Stimulated activated CD8-positive, alpha-beta memory T cell treated with anti-CD3 and anti-CD28 coated beads, Interleukin-12 subunit alpha, Interleukin-12 subunit beta, amount 100 ng/mL, for 4 hours (primary cell): Measurements from ENCODE around the gene AREG.
A peak's percentile ranks its signal among the peaks of the same experiment; 100 is the strongest.
"Not testable (repeated sequence)": the region's sequence is repeated elsewhere in the genome, so short reads cannot be mapped to it uniquely, and the experiment has no call there.

Experiments used
- DNase-seq: peaks from one replicate; pipeline ENCODE4 v3.0.0-alpha.2; 2020; ENCODE audit warnings: low read depth

AREG gene

GRCh38 chr4:74444891-74445642, at the start of gene AREG:
TSS of gene AREG (plus strand) at chr4:74445136. CDS start at chr4:74445346, 210 bp downstream.
- DNase-seq, result peak; percentile 88

DNA sequence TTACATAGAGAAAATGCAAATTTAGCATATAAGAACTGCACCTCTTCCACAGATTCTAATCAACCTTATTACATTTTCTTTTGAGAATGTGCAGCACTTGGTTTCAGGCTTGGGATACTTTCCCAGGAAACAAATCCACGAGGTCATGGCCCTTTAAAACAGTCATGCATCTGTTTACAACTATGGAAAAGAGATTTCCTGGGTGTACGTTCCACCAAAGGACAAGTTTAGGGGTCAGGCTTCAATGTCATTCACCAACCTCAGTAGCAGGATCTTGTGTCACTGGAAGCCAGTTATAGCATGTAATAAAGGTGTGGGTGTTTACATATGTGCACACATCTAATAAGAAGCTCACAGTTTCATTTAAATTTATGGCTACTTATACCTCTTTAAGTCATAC, 49.3 kb upstream of the AREG start:
- no peak for DNase-seq

DNA sequence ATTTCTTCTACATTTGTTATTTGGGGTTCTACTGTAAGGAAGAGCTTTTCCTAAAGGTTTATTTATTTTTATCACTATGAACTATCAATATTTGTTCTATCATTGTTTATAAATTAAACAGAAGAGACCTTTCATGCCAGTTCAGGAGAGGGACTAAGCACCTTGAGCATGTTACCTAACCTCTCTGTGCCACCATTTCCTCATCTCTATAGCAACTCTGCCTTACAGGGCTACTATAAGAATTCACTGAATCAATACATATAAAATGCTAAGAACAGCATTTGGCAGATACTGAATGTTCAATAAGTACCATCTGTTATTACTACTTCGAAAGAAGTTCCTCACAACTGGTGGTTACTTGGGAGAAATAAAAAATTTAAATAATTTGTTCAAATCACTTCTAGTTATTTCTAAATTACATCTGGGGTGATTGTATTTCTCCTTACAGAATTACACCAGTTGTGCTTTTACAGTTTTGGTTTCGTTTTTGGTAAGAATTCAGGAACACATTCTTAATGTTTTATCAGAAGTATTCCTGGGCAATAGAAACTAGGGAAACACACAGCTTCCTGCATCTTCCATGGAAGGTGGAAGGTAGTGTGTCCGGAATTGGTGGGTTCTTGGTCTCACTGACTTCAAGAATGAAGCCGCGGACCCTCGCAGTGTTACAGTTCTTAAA, 47.0 kb upstream of the AREG start:
- DNase-seq, result no peak

GRCh38 chr4:74398894-74399589, 45.9 kb upstream of the AREG start:
- DNase-seq, result not testable (repeated sequence)

DNA sequence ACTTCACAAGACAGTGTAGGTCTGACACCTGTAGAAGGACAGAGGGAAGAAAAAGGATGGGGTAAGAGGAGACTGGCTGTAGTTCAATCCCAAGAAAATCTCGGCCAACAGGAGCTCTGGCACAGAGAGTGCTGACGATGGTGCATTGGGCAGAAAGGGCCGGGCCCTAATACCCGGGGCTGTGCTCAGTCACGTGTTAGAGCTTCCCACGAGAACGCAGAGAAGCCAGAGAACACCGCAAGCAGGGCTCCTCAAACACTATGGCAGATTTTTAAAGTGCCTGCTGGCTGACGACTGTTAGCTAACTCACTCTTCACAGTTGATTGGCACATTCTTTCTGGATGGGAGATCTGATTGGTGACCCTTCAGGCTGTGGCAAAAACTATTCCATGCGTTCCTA, 44.5 kb upstream of the AREG start:
- DNase-seq, result no peak

DNA sequence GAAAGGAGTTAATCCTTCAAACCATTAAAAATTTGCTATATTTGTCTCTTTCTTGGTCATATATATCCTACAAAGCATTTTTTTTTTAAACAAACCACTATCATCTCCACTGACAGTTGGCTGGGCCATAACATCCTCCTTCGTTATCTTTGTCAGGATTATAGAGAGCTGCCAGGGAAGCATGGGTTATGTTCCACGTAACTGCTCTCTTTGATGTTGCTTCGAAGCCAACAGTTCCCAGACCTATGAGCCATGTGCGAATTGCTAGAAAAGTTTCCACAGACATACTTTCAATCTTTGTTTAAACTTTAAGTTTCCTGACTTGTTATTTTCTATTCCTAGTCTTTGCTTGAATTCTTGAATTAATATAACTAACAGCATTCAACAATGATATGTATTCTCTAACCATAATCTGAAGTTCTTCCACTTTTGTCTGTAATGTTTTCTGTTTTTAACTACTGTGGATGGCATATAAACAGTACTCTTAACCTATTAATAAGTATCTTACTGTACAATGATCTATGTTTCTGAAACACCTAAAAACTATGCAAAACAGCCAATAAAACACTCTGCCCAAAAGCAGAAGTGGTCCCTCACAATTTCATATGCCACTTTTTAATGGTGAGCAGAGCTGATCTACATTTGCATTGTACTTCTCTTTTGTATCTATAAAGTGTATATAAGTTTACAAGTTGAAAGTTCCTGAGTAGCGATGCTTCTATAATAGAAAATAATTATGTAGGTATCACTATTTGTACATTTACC, 42.1 kb upstream of the AREG start:
- DNase-seq, result no peak

DNA sequence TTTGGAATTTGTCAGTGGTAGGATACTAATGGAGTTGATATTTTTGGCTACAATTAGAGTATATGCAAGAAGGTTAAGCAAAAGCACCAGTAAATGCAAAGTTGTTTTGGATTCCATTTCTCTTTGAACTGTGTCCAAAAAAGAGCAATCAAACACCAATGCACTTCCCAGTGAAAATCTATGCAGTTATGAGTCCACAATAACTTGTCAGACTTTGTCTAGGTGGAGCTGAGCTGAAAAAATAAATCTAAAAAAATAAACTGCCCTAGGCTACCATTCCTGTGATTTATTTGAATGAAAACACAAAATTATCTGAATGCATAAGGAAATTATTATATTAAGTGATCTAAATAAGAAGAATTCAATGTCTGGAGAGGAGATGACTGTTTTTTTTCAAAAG, 37.0 kb upstream of the AREG start:
- DNase-seq, result no peak

GRCh38 chr4:74408639-74409038, 36.3 kb upstream of the AREG start:
- DNase-seq, result no peak

DNA sequence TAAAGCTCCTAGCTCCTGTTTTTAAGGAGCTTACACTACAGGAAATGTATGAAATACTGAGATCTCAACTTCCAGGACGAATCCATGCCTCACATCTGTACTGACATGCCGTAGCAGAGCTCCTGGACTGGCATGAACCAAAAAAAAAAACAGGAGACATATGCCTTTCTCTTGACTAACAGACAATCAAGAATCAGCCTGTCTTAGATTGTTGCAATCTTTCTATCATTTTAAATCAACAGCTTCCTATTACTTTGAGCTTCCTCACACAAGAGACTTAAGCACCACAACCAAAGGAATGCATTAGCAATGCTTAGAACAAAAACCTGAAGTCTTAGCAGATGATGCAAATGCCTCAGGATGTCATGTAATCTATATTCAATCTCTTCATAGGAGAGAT, 34.7 kb upstream of the AREG start:
- no peak for DNase-seq

- no peak for DNase-seq
Observed at GRCh38 chr4:74412225-74412624, 32.7 kb upstream of the AREG start.

DNA sequence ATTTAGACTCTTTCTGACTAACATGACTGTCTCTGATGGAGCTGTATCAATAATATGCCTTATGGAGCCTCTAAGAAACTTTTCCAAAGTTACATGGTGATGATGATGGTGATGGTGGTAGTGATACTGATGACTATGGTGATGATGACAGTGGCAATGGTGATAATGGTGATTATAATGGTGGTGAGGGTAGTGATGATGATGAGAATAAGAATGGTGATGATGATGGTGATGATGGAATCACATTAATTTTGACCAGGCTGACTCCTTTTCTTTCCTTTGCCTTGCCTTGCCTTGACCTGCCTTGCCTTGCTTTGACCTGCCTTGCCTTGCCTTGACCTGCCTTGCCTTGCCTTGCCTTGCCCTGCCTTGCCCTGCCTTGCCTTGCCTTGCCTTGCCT, 31.7 kb upstream of the AREG start:
- no peak for DNase-seq

GRCh38 chr4:74414149-74414809, 30.7 kb upstream of the AREG start:
- DNase-seq, result no peak

DNA sequence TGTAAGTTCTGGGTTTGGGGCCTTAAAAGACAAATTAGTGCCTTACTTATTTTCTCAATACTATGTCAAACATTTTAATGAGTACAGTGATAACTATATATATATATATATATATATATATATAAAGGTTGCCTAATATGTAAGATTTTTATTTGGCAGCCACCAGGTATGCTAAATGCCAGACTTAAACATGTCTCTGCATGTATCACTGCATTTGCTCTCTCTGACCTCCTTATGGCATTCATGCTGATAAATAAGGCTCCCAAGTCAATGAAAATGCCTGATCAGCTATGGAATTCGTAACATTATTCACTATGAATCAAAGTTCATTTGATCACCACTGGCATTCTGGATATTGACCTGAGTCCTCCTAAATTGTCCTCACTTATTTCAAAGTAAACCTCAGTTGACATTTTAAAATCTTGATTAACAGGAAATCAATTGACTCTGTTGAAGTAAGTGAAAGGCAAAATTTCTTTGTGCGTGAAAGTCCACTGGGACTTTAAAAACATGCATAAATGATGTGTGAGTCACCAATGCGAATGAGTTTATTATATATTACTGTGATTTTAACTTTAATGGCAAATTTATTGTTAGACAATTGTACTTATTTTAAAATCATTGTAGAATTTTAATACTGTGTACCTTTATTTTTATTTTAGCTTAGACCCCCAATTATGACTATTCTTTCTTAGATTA, 29.2 kb upstream of the AREG start:
- no peak for DNase-seq

GRCh38 chr4:74418063-74418670, 26.8 kb upstream of the AREG start:
- no peak for DNase-seq

DNA sequence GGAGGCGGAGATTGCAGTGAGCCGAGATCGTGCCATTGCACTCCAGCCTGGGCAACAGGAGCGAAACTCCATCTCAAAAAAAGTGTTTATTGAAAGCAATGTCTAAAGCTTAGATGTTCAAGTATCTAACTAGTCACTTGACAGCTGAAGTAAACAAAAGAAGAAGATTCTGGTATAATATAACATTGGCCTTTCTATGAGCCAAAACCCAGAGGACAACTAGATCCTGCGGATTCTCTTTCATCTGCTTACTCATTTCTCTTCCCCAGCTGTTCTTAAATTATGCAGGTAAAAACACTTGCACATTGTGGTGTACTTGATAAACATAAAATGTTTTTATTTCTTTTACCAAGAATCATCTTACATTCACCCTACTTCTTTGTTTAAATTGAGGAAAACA, 24.1 kb upstream of the AREG start:
- no peak for DNase-seq

DNA sequence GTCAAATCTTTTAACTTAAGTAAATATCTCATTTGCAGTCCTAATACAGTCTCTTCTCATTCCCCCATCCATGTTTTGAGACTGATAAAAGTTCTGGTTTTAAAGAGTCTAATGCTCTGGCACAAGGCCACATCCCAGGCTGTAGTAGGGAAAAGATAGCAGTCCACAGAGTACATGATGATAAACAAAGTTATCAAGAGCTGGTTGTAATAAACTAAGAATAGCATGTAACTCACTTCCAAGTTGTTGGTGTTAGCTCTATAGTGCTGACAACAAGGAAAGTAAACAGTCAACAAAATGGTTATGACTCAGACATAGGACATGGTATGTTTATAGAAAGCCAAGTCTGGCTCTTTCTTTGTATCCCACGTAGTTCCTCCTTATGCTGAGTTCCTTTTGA, 21.8 kb upstream of the AREG start:
- no peak for DNase-seq

- no peak for DNase-seq
Observed at GRCh38 chr4:74424111-74424510, 20.8 kb upstream of the AREG start.

DNA sequence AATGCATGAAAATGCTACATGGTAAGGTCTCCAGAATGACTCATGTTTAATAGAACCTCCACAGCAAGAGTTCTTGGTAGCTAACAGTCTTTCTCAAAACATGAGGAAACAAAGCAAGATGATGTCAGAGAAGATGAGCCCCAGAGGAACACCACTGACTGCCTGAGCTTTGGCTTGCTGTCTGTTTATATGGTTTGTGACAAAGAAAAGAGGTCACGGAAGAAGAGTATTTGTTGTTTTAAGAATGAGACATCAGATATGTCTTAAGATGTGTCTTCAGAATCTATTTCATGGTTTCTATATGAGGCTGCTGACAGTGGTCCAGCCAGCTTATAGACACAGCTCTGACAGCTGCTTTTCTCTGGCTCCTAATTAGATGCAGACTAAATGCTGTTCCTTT, 18.8 kb upstream of the AREG start:
- no peak for DNase-seq

- DNase-seq, result no peak
Observed at GRCh38 chr4:74428276-74428675, 16.7 kb upstream of the AREG start.

GRCh38 chr4:74431113-74431826, 13.7 kb upstream of the AREG start:
- no peak for DNase-seq
